Myocyte (in vitro differentiated cells): ENCODE results near the gene CCNA1. TPM values are rescaled to one million over a fixed set of nuclear protein-coding genes. Genes with fewer than 3 reads are reported as not detected.

Source experiments
- DNase-seq: peaks from one replicate; pipeline ENCODE4 v3.0.0-alpha.2; 2012; ENCODE audit warnings: low read depth
- polyA plus RNA-seq: library from polyadenylated mRNA; unstranded; fragments of >200 nt; gene quantifications from one replicate; pipeline ENCODE4 v1.2.1, GENCODE V29; 2012; ENCODE audit warnings: missing spikeins
- total RNA-seq: library from RNA; depleted of rRNA; stranded (reverse); fragments of >200 nt; gene quantifications from 2 replicates; pipeline ENCODE4 v1.2.3, GENCODE V29; 2014

Gene CCNA1
- 0.47 and 1.3 TPM in 2 replicates for total RNA-seq
- polyA plus RNA-seq, result 0.19 TPM

DNA sequence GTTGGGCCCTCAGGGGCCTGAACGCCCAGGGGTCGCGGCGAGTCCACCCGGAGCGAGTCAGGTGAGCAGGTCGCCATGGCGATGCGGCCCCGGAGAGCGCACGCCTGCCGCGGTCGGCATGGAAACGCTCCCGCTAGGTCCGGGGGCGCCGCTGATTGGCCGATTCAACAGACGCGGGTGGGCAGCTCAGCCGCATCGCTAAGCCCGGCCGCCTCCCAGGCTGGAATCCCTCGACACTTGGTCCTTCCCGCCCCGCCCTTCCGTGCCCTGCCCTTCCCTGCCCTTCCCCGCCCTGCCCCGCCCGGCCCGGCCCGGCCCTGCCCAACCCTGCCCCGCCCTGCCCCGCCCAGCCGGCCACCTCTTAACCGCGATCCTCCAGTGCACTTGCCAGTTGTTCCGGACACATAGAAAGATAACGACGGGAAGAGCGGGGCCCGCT, at the start of gene CCNA1:
TSS of gene CCNA1 (plus strand) at position 390 of the 439 bp plus-strand sequence. CDS start 562 bp downstream, outside the sequence.
- peak; percentile 22 for DNase-seq

DNA sequence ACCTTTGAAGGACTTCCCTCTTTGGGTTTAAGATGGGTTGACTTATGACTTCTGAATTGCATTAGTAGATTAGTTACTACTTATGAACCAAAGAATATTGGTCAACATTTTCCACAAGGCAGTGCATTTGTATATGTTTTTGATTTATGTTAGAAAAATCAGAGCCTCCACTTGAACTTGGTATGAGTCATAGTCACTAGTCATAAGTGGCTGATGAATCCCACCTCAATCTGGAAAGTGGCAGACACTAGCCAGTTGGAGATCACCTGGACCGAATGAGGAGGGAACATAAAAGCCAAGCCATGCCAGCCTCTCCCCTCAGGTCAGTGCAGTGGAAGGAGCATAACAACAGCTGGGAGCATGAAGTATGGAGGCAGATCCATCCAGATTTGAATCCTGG, 46.8 kb upstream of the CCNA1 start:
- DNase-seq, result no peak

DNA sequence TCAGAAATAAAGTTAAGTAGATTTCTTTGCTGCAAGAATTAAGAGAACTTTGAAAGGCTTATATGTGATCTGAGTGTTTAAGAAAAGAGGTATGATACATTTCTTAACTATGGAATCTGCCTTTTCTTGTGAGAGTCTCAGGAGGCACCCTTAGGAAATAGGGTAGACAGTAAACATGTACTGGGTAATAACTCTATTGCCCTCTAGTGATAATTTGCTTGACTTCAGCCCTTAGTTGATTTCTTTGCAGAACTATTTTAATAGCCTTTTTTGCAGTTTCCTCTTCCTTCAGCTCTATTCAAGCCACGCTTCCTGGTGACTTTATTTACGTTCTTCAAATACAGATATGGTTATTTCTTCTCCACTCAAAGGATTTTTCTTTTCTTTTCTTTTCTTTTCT, 37.0 kb upstream of the CCNA1 start:
- peak; percentile 50 for DNase-seq

DNA sequence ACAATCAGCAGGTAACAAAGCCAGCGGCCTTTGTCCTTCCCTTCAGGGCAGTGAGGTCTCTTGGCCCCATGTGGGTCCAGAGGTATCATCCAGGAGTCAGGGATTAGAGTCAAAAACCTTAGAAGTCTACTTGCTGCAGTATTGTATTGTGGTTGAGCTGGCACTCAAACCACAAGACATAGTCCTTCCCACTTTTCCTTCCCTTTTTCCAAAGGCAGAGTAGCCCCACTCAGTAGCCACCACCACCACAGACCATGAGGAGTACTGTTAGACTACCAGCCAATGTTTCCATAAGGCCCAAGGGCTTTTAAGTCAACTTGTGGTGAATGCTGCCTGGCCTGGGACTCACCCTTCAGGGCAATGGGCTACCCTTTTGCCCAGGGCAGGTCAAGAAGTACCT, 27.1 kb upstream of the CCNA1 start:
- no peak for DNase-seq

DNA sequence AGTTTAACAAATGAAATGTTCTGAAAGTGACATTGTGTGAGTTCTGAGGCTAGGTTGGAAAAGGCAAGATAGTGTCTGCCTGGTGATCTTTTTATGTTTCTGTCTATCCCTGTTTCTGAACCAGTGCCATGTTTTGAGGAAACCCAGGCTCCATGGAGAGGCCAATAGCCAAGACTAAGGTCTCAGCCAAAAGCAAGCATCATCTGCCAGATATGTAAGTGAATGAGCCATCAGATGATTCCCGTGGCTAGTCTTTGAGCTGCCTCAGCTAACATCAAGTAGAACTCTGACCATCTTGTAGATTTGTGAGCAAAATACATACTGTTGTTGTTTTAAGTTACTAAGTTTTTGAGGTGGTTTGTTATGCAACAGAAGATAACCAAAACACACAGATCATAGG, 19.6 kb upstream of the CCNA1 start:
- no peak for DNase-seq

DNA sequence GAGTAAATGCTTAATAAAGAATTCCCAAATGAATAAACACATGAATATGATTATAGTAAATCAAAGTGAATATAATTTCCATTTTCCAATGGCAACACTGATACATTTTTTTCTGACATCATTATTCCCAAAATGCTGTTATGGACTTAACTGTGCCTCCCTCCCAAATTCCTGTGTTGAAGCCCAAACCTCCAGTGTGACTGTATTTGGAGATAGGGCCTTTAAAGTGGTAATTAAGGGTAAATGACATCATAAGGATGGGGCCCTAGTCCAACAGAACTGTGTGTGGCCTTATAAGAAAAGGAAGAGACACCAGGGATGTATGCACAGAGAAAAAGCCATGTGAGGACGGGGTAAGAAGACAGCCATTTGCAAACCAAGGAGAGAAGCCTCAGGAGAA, 19.1 kb upstream of the CCNA1 start:
- no peak for DNase-seq

DNA sequence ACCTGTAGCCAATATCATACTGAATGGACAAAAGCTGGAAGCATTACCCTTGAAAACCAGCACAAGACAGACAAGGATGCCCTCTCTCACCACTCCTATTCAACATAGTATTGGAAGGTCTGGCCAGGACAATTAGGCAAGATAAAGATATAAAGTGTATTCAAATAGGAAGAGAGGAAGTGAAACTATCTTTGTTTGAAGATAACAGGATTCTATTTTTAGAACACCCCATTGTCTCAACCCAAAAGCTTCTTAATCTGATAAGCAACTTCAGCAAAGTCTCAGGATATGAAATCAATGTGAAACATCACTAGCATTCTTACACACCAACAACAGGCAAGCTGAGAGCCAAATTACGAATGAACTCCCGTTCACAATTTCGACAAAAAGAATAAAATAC, 17.8 kb upstream of the CCNA1 start:
- DNase-seq, result no peak

DNA sequence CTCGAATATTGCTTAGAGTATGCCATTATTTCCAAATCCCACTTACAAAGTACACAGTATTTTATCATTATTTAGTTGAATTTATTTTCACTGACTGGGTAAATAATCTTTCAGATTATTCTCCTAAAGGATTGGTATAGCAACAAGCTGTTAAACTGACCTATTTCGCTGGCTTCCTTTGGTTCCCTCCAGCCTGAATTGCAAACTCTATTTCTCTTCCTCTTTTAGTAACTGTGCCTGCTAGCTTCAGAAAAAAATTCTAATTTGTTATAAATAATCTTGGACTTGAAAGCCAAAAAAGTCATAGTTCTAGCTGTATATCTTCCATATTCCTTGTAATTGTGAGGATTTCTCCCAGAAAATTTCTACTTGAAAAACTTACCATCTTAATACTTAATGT, 15.0 kb upstream of the CCNA1 start:
- DNase-seq, result peak; percentile 28

DNA sequence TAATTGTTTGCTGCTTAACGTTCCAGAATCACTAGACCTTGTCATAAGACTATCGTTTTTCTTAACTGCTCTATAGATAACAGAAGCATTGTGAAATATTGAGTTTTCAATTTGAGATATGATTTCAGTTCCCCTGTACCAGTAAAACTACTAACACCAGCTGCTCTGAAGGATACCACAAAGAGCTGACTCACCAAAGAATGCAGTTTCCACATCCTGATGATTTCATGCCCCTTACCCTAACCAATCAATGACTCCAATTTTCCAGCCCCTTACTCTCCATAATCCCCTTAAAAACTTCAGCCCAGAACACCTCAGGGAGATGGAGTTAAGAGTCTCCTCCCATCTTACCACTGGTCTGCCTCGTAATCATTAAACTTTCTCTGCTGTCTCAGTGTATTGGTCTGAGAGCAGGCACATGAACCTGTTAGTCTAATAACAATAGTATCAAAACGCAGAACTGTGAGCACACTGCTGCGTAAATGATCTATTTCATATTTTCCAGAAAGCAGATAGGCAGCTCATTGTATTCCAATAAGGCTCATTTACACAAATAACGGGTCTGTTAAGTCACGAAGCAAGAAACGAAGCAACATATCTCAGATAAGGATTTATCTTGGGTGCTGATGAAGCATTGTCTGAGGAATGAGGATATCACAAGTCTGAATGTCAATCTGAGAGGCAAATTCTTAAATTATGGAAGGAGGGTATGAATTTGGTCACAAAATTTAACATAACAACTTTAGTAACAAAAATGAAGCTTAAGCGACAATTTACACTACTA, 14.1 kb upstream of the CCNA1 start:
- peak; percentile 83 for DNase-seq

DNA sequence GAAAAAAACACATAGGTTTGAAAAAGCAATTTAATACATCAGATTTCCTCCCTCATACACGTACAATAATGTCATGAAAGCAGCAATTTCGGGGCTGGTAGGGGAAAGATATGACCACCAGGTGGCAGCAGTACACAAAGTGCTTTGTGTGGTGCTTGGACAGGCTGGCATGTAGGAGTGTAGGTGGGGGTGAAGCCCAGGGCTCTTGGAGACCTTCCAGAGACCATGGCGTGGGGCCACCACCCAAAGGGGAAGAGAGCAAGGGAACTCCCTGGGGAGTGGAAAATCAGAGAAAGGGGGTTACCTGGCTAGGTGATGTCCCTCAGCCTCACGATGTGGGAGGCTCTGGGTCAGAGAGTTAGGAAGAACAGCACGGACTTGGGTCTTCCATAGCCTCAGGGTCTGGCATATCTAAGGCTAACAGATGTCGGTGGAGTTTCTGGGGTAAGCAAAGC, 11.8 kb upstream of the CCNA1 start:
- peak; percentile 83 for DNase-seq

DNA sequence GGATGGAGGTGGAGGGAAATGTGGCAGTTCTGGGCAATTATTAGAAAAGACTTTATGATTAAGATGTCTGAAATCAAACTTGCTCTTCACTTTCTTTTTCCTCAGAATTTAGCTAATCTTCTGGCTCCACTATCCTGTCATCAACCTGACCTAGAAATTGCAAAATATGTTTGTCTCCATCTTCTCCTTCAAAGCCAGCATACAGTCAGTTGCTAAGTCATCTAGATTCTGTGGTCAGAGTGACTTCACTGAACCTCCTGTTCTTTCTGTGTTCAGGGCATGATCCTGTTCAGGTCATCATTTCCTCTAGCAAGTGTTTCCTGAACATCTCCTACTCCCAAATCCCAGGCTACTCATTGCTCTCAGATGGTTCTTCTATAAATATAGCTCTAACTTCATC, 10.8 kb upstream of the CCNA1 start:
- DNase-seq, result peak; percentile 23

DNA sequence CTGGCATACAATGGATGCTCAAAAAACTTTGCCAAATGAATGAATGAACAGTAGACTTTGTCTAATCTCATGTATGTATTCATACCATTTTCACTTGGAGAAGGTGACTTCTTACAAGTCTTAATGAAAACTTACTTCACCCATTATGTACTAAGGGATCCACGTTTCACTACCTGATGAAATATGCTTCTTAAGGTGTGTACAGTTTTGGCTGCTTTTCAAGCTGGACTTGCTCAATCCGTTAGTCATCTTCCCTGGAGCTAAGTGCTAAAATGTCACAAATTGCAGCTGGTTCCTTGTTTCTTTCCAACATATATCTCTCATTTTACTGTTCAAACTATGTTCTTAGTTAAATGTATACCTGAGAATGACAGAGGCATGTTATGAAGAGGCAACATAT, 4.2 kb upstream of the CCNA1 start:
- DNase-seq, result no peak

DNA sequence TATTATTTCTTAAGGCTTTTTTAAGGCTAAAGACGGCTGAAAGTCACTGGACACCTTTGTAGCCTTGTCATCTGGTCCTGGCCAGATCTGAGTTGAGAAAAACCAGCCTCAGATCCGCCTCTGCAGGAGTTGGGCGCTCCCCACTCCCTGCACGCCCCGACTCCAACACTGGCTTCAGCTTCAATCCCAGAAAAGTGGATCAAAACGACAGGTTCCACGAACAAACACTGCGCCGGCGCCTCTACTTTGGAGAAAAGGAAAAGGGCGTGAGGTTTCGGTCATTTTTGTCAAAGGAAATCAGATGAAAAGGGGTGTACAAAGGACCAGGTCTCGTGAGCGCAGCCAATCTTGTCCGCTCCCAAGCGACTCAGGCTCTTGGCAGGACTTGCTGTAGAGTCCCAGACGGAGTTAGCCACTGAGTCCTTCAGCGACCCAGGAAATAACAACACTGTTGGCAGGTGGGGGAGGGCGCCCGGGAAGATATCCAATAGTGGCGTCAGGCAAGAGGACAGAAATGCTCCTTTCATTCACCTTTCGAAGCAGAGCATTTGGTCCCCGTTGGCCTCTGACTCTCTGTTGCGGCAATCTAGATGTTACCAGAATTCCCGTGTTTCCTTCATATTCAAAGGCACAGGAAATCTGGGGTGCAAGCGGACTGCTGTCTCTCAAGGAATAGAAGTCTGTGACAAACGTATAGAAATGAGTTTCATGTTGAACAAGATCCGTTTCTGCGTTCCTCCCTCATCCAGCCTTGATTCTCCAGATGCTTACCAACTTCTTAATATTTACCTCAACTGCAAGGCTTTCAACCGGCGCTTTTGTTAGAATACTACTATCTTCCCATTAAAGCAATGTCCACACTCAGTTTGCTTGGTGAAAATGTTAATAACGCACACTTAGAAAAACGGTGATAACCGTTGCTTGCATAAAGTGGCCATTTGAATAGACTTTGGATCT, 1.8 kb upstream of the CCNA1 start:
- DNase-seq, result no peak

DNA sequence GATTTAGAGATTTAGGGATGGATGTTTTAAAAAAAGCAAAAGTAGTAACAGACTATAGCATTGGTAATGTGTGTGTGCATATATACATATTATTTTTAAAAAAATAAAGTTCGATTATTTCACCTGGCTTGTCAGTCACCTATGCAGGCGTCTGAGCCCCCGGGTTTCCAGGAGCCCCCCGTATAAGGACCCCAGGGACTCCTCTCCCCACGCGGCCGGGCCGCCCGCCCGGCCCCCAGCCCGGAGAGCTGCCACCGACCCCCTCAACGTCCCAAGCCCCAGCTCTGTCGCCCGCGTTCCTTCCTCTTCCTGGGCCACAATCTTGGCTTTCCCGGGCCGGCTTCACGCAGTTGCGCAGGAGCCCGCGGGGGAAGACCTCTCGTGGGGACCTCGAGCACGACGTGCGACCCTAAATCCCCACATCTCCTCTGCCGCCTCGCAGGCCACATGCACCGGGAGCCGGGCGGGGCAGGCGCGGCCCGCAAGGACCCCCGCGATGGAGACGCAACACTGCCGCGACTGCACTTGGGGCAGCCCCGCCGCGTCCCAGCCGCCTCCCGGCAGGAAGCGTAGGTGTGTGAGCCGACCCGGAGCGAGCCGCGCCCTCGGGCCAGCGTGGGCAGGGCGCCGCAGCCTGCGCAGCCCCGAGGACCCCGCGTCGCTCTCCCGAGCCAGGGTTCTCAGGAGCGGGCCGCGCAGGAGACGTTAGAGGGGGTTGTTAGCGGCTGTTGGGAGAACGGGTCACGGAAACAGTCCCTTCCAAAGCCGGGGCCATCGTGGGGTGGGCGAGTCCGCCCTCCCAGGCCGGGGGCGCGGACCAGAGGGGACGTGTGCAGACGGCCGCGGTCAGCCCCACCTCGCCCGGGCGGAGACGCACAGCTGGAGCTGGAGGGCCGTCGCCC, 840 bp upstream of the CCNA1 start:
- DNase-seq, result no peak

DNA sequence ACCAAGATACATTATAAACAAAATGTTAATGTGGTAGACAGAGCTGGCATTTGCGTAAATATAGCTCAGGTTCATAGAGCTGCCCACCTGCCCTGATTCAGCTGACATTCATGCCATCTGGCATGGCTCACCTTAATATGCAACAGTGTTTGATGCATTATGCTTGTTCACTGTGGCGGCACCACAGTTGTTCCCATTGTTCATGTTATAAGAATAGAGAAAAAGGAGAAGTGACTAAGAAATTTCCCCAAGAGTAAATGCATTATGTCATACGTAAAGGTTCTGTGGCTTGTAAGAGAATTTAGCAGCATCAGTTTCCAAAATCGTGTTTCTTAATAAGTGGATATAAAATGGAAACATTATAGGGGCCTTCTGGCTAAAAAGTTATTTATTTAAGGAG, 4.5 kb downstream of the CCNA1 start:
- no peak for DNase-seq

DNA sequence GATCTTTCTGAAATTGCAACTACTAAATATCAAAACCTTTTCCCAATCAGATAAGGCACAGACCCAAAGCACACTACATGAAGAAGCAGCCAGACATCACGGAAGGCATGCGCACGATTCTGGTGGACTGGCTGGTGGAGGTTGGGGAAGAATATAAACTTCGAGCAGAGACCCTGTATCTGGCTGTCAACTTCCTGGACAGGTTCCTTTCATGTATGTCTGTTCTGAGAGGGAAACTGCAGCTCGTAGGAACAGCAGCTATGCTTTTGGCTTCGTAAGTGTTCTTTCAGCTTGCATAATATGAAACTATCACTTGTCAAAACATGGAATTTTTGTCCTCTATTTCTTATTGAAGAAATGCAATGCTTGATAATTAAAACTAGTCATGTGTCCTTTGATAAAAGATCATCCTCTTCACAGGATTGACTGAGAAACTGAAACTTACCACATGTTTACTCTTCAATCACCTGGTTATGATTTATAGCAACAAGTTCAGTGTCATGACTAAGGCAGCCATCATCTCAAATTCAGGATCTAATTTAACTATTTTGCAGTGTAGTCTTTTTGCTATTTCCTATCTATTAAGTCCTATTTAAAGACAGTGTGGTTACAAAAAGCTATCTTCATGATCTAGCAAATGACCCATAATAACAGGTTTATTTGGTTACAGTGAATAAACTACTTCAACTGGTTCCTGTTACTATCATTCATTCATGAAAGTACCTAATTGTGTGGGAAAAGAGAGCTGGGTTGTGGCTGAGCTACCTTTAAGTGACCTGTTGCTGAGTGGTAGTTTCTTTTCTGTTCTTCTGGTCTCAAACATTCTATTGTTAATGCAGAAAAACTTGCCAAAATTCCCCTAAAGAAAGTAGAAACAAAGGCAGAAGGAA, 6.5 kb downstream of the CCNA1 start:
- DNase-seq, result no peak

DNA sequence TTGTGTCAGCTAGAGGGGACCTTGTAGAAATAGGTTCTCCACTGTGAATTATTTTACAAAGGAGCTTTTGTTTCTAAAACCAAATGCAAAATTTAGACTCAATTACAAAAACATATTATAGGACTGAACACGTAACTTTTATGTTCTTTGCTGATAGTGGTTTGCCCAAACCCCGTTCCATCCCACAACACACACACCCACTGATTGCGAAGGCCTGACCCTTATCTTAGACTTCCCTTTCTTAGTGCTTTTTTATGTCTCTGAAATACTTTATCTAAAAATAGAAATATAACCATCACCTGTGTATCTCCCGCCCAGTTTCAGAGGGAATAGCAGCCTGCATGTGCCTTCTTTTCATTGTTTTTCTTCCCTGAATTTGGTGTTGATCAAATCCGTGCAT, 13.0 kb downstream of the CCNA1 start:
- DNase-seq, result no peak

DNA sequence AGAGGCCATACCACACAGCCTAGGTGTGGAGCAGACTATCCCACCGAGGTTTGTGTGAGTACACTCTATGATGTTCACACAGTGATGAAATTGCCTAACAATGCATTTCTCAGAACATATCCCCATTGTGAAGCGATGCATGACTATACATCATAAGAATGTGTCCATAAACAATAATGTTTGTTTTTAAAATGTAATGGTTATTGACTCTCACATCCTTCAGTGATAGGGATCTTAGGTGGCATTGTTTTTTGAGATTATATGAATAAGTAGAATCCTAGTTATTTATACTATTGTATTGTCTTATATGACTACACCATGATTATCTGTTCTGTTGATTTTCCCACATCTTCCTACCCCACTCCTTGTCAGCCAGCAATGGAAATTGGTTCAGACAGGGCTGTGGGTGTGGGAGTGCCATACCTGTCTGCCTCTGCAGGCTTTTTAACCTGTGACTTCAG, 13.6 kb downstream of the CCNA1 start:
- DNase-seq, result no peak

DNA sequence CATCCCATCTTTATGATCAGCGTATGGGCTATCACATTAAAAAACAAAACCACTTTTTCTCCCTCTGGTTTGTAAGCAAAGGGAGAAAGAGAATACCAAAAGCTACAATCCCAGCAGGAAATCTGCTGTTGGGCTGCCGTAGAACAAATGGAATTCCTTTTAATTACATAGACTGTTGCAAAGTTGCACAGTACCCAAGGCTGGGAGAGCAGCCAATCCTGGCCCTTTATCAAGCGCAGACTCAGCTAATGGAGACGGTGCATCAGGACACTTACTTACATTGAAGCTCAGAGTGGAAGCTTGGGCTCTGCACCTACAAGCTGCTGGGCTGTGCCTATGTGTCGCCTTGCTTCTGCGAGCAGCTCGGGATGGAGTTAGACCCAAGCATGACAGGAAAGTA, 15.2 kb downstream of the CCNA1 start:
- no peak for DNase-seq

DNA sequence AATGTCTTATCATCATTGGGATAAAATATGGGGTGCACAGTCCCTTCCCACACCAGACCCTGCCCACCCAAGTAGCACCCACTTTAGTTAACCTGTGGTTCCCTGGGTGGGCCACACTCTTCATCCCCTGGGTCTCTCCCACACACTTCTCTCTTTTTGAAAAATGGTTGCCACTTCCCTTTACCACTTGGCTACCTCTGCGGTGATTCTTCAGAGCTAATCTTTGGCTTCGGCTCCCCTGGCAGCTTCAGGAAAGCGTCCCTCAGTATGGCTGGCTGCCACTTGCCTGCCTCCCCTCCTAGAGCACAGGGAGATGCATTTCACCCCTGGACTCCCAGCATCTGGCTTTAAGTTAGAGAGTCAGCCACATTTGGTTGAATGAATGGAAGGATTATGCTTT, 18.2 kb downstream of the CCNA1 start:
- DNase-seq, result no peak
